Ovary (tissue), 9 donors: ENCODE data around the gene CRADD. TPM values are rescaled to one million over a fixed set of nuclear protein-coding genes. Genes with fewer than 3 reads are reported as not detected.

ENCODE experiments used
- DNase-seq, 5 donors: peaks; one replicate each; pipeline ENCODE4 v3.0.0-alpha.2; 2019 to 2020
- H3K27ac ChIP-seq, 2 donors: fragments of 200-600 bp; one replicate each; pipeline versions ENCODE4 v1.5.1 to v1.8.0; 2019 to 2022
- H3K27me3 ChIP-seq: fragments of 200-600 bp; one replicate; pipeline ENCODE4 v1.8.0; 2022
- H3K36me3 ChIP-seq: fragments of 200-600 bp; sonication (generic); one replicate; pipeline ENCODE4 v1.5.1; 2019
- H3K4me1 ChIP-seq: one replicate; pipeline ENCODE4 v1.8.1; 2013; ENCODE audit warnings: mild to moderate bottlenecking, moderate library complexity; ENCODE audit not compliant: insufficient read depth
- H3K4me3 ChIP-seq: fragments of 200-600 bp; sonication (generic); one replicate; pipeline ENCODE4 v1.5.1; 2017
- H3K9me3 ChIP-seq, 2 donors: fragments of 200-600 bp in 1 of 2; sonication (generic) in 1 of 2; one replicate each; pipeline versions ENCODE4 v1.5.1 to v1.8.1; 2013 to 2019; ENCODE audit warnings: mild to moderate bottlenecking in 1 of 2, moderate library complexity in 1 of 2
- EP300 ChIP-seq: sonication (generic); formaldehyde crosslinking; IDR thresholded peaks from one replicate; pipeline ENCODE4 v1.6.1; 2017; ENCODE audit warnings: antibody characterized with exemption
- POLR2A ChIP-seq: fragments of 450-650 bp; IDR thresholded peaks from one replicate; pipeline ENCODE4 v1.6.1; 2017; ENCODE audit warnings: antibody characterized with exemption, mild to moderate bottlenecking, moderate library complexity
- WGBS, 3 donors: extraction: QIAGEN DNeasy Blood & Tissue Kit in 1 of 3; methylation state at CpG; one replicate each; pipeline versions ENCODE4 v1.1.5 to v1.1.7; 2013 to 2017; 5-methylcytosine and 5-hydroxymethylcytosine counted together
- intact Hi-C, 4 donors: fragments of 100-400 bp; cut with DNase I; formaldehyde crosslinking; loops; one replicate each; pipeline versions ENCODE4 v1.11.0 to v1.15.1; 2022 to 2023
- polyA plus RNA-seq, 2 donors: library from polyadenylated mRNA; stranded (reverse); fragments of 200-250 nt in 1 of 2; fragments of 350-450 nt in 1 of 2; fragmentation: Illumina TruSeq in 1 of 2; extraction: RNeasy Lipid Tissue Mini Kit (QIAGEN cat#74804) in 1 of 2; gene quantifications; one replicate each; pipeline ENCODE4 v1.2.3, GENCODE V29; 2013 to 2014
- total RNA-seq, 7 donors: library from RNA; depleted of rRNA in 2 of 7; stranded (reverse); fragments of >200 nt in 2 of 7; fragmentation: NEBNext Ultra II Directional in 3 of 7; extraction: Animal tissue kit (Norgen Biotek cat#: 25700) in 3 of 7; gene quantifications; one replicate each; pipeline versions ENCODE4 v1.1.0 to v1.2.4, GENCODE V29; 2016 to 2023
- TF ChIP-seq, protein P1 (sequence below), 3 donors: fragments of 450-650 bp in 2 of 3; fragments of 200-600 bp in 1 of 3; IDR thresholded peaks; one replicate each; pipeline versions ENCODE4 v1.5.1 to v1.8.0; 2016 to 2022; ENCODE audit warnings: antibody characterized with exemption in 3 of 3, mild to moderate bottlenecking in 1 of 3
- donor health status: DM: no; HTN: no; CAD: no; lungs with moderate emphysema.
- donor health status: DM: no; HTN: no; CAD: no.
- donor health status: Bipolar disorder and iron deficiency.
- donor health status: DM: yes; HTN: yes; CAD: no.
- donor health status: DM: no; HTN: no; CAD: no.
- donor health status: DM: yes; HTN: yes; CAD: no.

Gene CRADD
- total and polyA plus RNA-seq, 9 donors, result 11.4 to 67.8 (median 16.9) TPM

- no peak overlapping the region for H3K27ac ChIP-seq
- intact Hi-C loops, result no loop called here
- DNase-seq, result no peak
- H3K27me3 ChIP-seq, result no peaks in the 10 kb centered on the region
- no peak overlapping the region for H3K4me3 ChIP-seq
- H3K4me1 ChIP-seq, result peaks cover 1% of the 10 kb centered on the region
- WGBS, 3 donors, result 95 to 96% (median 96%) methylated on average over 8 of the region's 8 CpGs
- TF ChIP-seq, protein P1, sequence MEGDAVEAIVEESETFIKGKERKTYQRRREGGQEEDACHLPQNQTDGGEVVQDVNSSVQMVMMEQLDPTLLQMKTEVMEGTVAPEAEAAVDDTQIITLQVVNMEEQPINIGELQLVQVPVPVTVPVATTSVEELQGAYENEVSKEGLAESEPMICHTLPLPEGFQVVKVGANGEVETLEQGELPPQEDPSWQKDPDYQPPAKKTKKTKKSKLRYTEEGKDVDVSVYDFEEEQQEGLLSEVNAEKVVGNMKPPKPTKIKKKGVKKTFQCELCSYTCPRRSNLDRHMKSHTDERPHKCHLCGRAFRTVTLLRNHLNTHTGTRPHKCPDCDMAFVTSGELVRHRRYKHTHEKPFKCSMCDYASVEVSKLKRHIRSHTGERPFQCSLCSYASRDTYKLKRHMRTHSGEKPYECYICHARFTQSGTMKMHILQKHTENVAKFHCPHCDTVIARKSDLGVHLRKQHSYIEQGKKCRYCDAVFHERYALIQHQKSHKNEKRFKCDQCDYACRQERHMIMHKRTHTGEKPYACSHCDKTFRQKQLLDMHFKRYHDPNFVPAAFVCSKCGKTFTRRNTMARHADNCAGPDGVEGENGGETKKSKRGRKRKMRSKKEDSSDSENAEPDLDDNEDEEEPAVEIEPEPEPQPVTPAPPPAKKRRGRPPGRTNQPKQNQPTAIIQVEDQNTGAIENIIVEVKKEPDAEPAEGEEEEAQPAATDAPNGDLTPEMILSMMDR (IDR thresholded peaks at IDR 0.05), result no peak
- TF ChIP-seq EP300 (no peak), POLR2A (no peak)
- no peaks in the 10 kb centered on the region for H3K9me3 ChIP-seq
- H3K36me3 ChIP-seq, result no peaks in the 10 kb centered on the region
Measured at GRCh38 chr12:93841671-93842070, 164.5 kb downstream of the CRADD start.

DNA sequence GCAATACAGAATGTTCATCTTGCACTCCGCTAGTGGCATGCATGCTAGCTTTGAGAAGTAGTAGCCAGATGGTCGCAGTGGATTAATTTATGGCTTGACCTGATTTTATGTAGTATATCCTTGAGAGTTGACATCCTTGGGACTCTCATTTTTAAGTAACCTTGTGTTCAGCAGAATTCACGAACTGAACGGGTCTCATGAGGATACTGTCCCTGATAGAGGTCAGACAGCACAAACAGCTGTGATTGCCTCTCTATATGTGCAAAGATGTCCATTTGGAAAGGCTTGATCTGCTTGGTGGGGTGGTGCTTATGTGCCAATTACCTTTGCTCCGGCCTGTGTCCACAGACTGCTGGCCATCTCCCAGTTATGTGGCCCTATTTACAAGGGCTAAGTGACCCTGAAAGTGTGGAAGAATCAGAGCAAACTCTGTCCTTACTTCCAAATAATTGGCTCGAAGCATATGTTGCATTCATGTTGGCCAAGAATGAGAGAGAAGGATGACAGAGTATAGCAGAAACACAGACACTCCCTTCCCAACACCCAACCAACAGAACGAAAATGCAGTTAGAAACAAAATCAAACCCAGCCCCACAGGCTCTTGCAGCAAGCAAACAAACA lies 167.1 kb downstream of the CRADD start:
- no peak overlapping the region for H3K27ac ChIP-seq
- intact Hi-C loops, result no loop called here
- DNase-seq, result no peak

GRCh38 chr12:93846936-93847516 lies 169.9 kb downstream of the CRADD start:
- H3K4me1 ChIP-seq, result peaks cover 2% of the 10 kb centered on the region
- intact Hi-C loops, result no loop called here
- H3K27ac ChIP-seq, result no peak overlapping the region
- DNase-seq, result no peak
- H3K4me3 ChIP-seq, result no peak overlapping the region
- H3K27me3 ChIP-seq, result no peaks in the 10 kb centered on the region
- TF ChIP-seq, protein P1 (IDR thresholded peaks at IDR 0.05), result no peak
- TF ChIP-seq POLR2A (no peak), EP300 (no peak)
- no peaks in the 10 kb centered on the region for H3K9me3 ChIP-seq
- no peaks in the 10 kb centered on the region for H3K36me3 ChIP-seq
- WGBS, 3 donors, result 89 to 97% (median 95%) methylated on average over 5 of the region's 5 CpGs

More for the DNA sequence above, 167.1 kb downstream of the CRADD start:
- no peaks in the 10 kb centered on the region for H3K36me3 ChIP-seq
- TF ChIP-seq POLR2A, result no peak
- no peak for TF ChIP-seq EP300
- TF ChIP-seq, protein P1 (IDR thresholded peaks at IDR 0.05), result no peak
- H3K4me3 ChIP-seq, result no peak overlapping the region
- H3K4me1 ChIP-seq, result peaks cover 2% of the 10 kb centered on the region
- no peaks in the 10 kb centered on the region for H3K9me3 ChIP-seq
- H3K27me3 ChIP-seq, result no peaks in the 10 kb centered on the region
- WGBS, 3 donors, result 51 to 73% (median 55%) methylated on average over 7 of the region's 7 CpGs

- intact Hi-C loops, result no loop called here
- H3K36me3 ChIP-seq, result no peaks in the 10 kb centered on the region
- peaks cover 2% of the 10 kb centered on the region for H3K4me1 ChIP-seq
- no peak overlapping the region for H3K4me3 ChIP-seq
- TF ChIP-seq, protein P1 (IDR thresholded peaks at IDR 0.05), result no peak
- TF ChIP-seq EP300 (no peak), POLR2A (no peak)
- H3K27me3 ChIP-seq, result no peaks in the 10 kb centered on the region
- no peak for DNase-seq
- H3K27ac ChIP-seq, result no peak overlapping the region
- no peaks in the 10 kb centered on the region for H3K9me3 ChIP-seq
- WGBS, 3 donors, result 95 to 97% (median 96%) methylated on average over 7 of the region's 7 CpGs
Measured at GRCh38 chr12:93847517-93848474, 170.6 kb downstream of the CRADD start.
